ENCODE results near the gene IGLL1.
"Not testable (repeated sequence)": the region's sequence is repeated elsewhere in the genome, so short reads cannot be mapped to it uniquely, and the experiment has no call there.

Gene IGLL1

DNA sequence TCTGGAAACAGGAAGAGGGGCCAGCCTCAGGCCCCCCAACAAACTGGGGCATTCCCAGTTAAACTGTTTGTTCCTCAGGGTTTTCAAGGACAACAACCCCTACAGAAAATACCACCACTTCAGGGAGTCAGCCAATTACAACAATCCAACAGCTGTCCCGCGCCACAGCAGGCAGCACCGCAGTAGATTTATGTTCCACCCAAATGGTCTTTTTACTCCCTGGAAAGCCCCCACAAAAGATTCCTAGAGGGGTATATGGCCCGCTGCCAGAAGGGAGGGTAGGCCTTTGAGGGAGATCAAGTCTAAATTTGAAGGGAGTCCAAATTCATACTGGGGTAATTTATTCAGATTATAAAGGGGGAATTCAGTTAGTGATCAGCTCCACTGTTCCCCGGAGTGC, 39.3 kb downstream of the IGLL1 start:
- not testable (repeated sequence) for DNase-seq (ENCODE audit: low spot score)

DNA sequence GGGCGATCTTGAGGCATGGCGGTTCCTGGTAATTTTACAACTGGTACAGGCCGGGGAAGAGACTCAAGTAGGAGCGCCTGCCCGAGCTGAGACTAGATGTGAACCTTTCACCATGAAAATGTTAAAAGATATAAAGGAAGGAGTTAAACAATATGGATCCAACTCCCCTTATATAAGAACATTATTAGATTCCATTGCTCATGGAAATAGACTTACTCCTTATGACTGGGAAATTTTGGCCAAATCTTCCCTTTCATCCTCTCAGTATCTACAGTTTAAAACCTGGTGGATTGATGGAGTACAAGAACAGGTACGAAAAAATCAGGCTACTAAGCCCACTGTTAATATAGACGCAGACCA, 40.3 kb downstream of the IGLL1 start:
- DNase-seq (ENCODE audit: low spot score): not testable (repeated sequence)

DNA sequence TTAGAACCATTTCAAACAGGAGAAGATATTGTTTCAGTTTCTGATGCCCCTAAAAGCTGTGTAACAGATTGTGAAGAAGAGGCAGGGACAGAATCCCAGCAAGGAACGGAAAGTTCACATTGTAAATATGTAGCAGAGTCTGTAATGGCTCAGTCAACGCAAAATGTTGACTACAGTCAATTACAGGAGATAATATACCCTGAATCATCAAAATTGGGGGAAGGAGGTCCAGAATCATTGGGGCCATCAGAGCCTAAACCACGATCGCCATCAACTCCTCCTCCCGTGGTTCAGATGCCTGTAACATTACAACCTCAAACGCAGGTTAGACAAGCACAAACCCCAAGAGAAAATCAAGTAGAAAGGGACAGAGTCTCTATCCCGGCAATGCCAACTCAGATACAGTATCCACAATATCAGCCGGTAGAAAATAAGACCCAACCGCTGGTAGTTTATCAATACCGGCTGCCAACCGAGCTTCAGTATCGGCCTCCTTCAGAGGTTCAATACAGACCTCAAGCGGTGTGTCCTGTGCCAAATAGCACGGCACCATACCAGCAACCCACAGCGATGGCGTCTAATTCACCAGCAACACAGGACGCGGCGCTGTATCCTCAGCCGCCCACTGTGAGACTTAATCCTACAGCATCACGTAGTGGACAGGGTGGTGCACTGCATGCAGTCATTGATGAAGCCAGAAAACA, 40.8 kb downstream of the IGLL1 start:
- DNase-seq (ENCODE audit: low spot score): peak; percentile 73

DNA sequence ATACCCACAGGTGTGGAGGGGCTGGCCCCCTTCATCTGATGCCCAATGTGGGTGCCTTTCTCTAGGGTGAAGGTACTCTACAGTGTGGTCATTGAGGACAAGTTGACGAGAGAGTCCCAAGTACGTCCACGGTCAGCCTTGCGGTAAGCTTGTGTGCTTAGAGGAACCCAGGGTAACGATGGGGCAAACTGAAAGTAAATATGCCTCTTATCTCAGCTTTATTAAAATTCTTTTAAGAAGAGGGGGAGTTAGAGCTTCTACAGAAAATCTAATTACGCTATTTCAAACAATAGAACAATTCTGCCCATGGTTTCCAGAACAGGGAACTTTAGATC, 41.4 kb downstream of the IGLL1 start:
- DNase-seq (ENCODE audit: low spot score): not testable (repeated sequence)

GRCh38 chr22:23537830-23538695, 42.0 kb downstream of the IGLL1 start:
- not testable (repeated sequence) for DNase-seq (ENCODE audit: low spot score)

GRCh38 chr22:23537416-23537815, 42.7 kb downstream of the IGLL1 start:
- no peak for DNase-seq (ENCODE audit: low spot score)

- DNase-seq (ENCODE audit: low spot score): no peak
Observed at GRCh38 chr22:23536821-23537345, 43.2 kb downstream of the IGLL1 start.

DNA sequence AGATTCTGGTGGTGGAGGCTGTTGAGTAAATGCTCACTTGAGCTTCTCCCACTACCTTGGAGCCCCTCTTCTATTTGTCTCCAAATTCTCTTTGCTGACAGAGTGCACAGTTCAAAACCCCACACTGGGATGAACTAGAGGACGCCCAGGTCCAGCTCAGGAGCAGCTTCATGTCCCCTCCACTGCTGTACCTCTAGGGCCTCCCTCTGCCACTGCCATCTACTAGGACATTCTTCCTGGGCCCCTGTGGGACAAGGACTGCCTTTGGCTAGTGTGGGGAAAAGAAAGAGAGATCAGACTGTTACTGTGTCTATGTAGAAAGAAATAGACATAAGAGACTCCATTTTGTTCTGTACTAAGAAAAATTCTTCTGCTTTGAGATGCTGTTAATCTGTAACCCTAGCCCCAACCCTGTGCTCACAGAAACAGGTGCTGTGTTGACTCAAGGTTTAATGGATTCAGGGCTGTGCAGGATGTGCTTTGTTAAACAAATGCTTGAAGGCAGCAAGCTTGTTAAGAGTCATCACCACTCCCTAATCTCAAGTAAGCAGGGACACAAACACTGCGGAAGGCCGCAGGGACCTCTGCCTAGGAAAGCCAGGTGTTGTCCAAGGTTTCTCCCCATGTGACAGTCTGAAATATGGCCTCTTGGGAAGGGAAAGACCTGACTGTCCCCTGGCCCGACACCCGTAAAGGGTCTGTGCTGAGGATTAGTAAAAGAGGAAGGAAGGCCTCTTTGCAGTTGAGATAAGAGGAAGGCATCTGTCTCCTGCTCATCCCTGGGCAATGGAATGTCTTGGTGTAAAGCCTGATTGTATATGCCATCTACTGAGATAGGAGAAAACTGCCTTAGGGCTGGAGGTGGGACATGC, 44.1 kb downstream of the IGLL1 start:
- DNase-seq (ENCODE audit: low spot score): not testable (repeated sequence)

DNA sequence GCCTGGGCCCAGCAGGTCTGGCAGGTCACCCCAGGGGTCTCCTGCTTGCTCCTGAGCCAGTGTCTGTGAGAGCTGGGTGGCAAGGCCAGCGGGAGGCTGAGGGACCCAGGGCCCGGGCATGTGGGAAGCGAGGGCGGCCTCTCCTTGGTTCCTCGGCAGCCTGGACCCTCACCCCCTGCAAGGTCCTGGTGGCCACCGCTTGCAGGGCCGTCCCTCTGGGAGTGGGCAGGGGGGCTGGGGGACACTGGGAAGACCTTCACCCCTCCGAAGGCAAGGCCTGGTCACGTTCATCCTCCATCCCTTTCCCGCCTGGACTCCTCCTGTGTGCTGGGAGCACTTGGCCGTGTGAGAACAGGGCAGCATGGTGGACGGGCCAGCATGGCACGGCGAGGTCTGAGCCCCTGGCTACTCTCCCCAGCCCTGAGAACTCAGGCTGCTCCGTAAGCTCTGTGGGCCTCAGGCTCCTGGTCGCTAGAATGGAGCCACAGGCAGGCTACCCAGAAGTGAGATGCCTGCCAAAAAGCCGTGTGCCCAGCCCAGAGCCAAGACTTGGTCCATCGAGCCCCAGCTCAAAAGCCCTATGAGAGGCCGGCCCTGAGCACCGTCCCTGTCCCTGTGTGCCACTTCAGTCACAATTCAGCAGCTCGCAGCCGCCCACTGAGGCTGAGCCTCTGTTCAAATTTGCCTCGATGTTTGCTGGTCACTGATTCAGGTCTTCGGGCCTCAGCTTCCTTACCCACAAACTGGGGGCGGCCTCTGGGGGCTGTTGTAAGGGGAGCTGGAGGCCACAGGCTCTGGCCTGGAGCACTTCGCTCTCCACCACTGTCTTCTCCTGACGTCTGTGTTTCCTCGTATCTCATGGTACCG, 45.0 kb downstream of the IGLL1 start:
- DNase-seq (ENCODE audit: low spot score): no peak

DNA sequence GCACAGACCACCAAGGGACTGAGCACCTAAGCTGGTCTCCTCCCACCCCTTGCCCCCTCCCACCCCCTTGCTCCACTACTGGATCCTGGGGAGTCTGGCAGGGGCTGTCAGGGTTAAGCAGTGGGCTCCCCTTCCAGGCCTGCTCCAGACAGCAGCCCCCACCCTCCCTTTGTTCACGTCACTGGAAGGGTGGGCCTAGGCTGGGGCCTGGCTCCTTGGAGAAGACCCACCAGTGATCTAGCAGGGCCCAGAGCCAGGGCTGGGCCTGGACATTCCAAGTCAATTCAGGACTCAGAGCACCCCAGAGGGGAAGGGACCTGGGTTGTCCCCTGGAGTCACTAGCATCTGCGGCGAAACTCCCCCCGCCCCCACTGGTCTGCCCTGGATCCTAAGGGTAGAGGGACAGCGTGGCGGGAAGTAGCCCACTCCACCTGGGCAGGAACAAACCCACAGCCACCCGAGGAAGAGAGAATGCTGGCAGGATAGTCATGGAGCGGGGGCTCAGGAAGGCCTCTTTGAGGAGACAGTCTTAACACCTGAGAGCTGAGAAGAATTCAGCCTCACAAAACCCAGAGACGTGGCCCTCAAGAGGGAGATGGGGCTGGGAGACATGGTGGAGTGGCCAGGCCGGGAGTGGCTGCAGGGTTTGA, 45.8 kb downstream of the IGLL1 start:
- no peak for DNase-seq (ENCODE audit: low spot score)

GRCh38 chr22:23533771-23534191, 46.3 kb downstream of the IGLL1 start:
- no peak for DNase-seq (ENCODE audit: low spot score)

- peak; percentile 81 for DNase-seq (ENCODE audit: low spot score)
Observed at GRCh38 chr22:23533328-23533762, 46.7 kb downstream of the IGLL1 start.

DNA sequence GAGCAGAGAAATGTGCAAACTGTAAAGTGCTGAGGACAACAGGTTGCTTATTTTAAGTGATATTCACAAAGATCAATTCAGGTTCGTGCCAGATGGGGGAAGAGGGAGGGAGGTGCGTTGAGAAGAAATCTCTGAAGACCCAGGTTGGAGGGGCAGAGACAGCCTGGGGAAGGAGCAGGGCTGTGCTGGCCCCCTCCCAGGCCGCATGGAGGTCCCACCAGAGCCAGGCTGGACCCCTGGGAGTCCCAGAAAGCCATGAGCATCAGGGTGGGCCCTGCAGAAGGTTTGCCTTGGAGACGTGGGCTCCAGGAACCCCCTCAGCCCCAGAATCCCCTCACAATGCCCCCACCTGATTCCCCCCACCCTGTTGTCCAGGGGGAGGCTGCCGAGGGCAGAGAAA, 47.4 kb downstream of the IGLL1 start:
- DNase-seq (ENCODE audit: low spot score): no peak

- no peak for DNase-seq (ENCODE audit: low spot score)
Observed at GRCh38 chr22:23531966-23532705, 48.0 kb downstream of the IGLL1 start.

DNA sequence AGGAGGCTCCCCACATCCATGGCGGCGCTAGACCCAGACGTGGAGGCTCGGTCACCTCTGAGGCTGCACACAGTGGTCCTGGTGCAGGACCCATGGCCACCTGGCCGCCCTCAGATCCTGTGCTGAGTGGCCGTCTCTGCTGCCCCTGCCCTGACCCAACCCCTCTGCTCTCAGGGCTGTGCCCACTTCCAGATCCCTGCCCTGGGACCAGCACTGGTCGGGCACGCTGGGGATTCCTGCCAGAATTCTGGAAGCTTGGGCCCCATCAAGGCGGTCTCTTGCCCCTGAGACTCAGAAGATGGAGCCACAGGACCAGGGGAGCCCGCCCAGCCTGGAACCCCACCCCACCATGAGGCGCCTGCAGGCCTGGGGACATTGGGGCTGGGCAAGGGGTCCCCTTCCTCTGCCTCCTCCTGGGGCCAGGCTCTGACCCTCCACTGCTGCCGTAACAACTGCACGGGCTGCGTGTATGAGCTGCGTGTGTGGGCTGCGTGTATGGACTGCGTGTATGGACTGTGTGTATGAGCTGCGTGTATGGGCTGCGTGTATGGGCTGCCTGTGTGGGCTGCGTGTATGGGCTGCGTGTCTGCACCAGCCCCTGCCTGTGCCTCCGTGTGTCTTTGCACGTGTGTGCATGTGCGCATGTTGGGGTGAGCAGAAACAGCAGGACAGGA, 48.7 kb downstream of the IGLL1 start:
- DNase-seq (ENCODE audit: low spot score): no peak

DNA sequence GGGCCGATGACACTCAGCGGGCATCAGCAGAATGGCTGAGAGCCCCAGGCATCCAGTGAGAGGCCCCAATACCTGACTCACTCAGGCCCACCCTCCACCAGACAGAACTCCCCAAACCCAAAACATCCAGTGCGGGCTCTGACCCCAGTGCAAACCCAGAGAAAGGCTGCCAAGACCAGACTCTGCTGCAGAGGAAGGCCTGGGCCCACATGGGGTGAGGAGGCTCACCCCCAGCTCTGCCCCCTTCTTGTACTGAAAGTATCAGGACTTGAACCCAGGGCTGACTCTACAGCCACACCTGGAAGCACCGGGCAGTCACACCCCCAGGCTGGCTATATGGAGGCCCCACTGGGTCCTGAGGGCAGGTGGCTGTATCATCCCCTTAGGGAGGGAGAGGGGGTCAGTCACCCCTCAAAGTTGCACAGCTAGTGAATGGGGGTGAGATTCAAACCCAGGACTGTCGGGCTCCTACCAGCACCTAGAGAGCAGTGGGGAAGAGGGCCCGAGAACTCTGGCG, 49.3 kb downstream of the IGLL1 start:
- no peak for DNase-seq (ENCODE audit: low spot score)

DNA sequence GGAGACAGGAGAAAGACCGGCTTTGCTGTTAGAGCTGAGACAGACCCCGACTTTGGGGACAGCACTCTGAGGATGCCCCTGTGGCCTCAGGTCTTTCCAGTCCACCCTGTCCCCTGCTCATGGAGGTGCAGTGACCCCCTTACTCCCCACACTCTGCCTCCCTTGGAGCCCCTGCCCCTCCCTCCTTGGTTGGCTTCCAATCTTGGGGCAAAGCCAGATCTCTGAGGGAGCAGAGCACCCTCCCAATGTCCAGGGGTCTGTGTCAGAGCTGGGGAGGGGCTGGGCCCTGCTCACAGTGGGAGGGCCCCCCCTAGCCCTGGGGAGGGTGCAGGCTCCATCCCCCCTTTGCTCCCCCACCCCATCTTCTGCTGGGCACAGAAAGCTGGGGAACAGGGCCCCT, 50.0 kb downstream of the IGLL1 start:
- no peak for DNase-seq (ENCODE audit: low spot score)

DNA sequence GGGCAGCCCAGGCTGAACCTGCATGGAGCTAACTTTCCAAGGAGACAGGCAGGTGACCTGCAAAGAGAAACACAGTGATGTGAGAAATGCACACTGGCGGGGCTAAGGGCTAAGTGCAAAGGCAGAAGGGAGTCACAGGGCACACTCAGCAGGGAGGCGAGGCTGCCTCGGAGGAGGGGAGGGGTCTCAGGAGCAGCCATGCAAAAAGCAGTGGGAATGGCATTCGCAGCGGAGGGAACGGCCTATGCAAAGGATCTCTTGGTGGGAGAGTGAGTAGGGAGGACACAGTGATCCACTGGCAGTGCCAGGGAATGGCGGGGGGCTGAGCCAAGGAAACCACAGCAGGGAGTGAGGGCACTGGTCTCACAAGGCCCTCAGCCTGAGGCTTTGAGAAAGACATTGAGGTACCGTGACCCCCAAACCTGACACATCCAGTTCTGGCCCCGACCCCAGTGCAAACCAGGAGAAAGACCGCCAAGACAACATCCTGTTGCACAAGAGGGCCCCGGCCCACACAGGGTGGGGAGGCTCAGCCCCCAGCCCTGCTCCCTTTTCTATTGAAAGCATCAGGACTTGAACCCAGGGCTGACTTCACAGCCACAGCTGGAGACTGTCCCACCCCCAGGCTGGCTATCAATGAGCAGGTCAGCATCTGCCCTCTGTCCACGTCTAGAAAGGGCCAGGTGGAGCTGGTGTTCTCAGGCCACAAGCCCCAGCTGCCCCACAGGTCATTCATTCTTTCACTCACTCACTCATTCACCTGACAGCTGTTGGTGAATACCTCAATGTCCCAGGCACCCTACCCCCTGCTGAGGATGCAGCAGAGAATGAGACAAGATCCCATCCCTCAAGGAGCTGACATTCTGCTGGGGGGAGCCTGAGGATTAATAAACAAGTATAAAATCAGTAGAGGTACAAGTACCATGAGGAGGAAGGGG, 50.7 kb downstream of the IGLL1 start:
- DNase-seq (ENCODE audit: low spot score): no peak

Data from iPS-NIHi11 (cell line).